OCI-LY1 (cell line): Measurements from ENCODE around the gene PNPLA7.

Source experiments
- EZH2 ChIP-seq: fragments of 200-600 bp; sonication (generic), shearing (Covaris generic); IDR thresholded peaks from 2 replicates; pipeline ENCODE4 v1.8.0; 2017; ENCODE audit warnings: borderline replicate concordance, mixed run types, mild to moderate bottlenecking, antibody characterized with exemption, low read length, moderate library complexity, mixed read lengths
- TF ChIP-seq, protein P1 (sequence below): fragments of 200-600 bp; sonication (generic), shearing (Covaris generic); IDR thresholded peaks from 2 replicates; pipeline ENCODE4 v1.5.1; 2017; ENCODE audit warnings: mild to moderate bottlenecking, antibody characterized with exemption, low read length, moderate library complexity, mixed read lengths

GRCh38 chr9:137491735-137492432 lies 58.3 kb downstream of the PNPLA7 start:
- TF ChIP-seq, protein P1, sequence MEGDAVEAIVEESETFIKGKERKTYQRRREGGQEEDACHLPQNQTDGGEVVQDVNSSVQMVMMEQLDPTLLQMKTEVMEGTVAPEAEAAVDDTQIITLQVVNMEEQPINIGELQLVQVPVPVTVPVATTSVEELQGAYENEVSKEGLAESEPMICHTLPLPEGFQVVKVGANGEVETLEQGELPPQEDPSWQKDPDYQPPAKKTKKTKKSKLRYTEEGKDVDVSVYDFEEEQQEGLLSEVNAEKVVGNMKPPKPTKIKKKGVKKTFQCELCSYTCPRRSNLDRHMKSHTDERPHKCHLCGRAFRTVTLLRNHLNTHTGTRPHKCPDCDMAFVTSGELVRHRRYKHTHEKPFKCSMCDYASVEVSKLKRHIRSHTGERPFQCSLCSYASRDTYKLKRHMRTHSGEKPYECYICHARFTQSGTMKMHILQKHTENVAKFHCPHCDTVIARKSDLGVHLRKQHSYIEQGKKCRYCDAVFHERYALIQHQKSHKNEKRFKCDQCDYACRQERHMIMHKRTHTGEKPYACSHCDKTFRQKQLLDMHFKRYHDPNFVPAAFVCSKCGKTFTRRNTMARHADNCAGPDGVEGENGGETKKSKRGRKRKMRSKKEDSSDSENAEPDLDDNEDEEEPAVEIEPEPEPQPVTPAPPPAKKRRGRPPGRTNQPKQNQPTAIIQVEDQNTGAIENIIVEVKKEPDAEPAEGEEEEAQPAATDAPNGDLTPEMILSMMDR: no peak
- no peak for TF ChIP-seq EZH2
